K562 (cell line): ENCODE data around the gene KCNQ4. TPM values are rescaled to one million over a fixed set of nuclear protein-coding genes. Genes with fewer than 3 reads are reported as not detected.

Experiments
- ATF6 ChIP-seq: sonication (generic); formaldehyde crosslinking; IDR thresholded peaks from 2 replicates; pipeline ENCODE4 v1.4.0; 2020; ENCODE audit warnings: mild to moderate bottlenecking, missing genetic modification reagents
- C11orf30 ChIP-seq: fragments of 450-650 bp; IDR thresholded peaks from 2 replicates; pipeline ENCODE4 v1.6.1; 2016; ENCODE audit warnings: low read depth, mild to moderate bottlenecking
- CEBPB ChIP-seq: fragments of 450-650 bp; IDR thresholded peaks from 2 replicates; pipeline ENCODE4 v1.6.1; 2016; ENCODE audit warnings: missing genetic modification characterization, missing compliant biosample characterization
- E4F1 ChIP-seq: fragments of 250-450 bp; sonication (Bioruptor Pico); IDR thresholded peaks from 2 replicates; pipeline ENCODE4 v1.5.0; 2021; ENCODE audit warnings: mild to moderate bottlenecking, borderline replicate concordance
- EZH2 ChIP-seq: IDR thresholded peaks from 2 replicates; pipeline ENCODE4 v1.6.1; 2012; ENCODE audit warnings: low read depth, mild to moderate bottlenecking, inconsistent platforms, low read length, borderline replicate concordance
- GTF2E2 ChIP-seq: fragments of 200-800 bp; sonication (Bioruptor generic); IDR thresholded peaks from 2 replicates; pipeline ENCODE4 v1.6.1; 2016; ENCODE audit warnings: missing genetic modification characterization, missing compliant biosample characterization
- HNRNPL ChIP-seq: fragments of 200-400 bp; formaldehyde crosslinking; IDR thresholded peaks from 2 replicates; pipeline ENCODE4 v1.6.1; 2017; ENCODE audit warnings: low read depth, mild to moderate bottlenecking, low read length
- PPARD ChIP-seq: fragments of 250-450 bp; sonication (Bioruptor Pico); IDR thresholded peaks from 2 replicates; pipeline ENCODE4 v1.8.0; 2022; ENCODE audit warnings: inconsistent platforms, mild to moderate bottlenecking, moderate library complexity
- RBM39 ChIP-seq: fragments of 200-400 bp; formaldehyde crosslinking; optimal IDR thresholded peaks from 2 replicates; pipeline ENCODE3; 2018; ENCODE audit warnings: low read depth, low read length
- SMAD2 ChIP-seq: fragments of 150-350 bp; IDR thresholded peaks from 2 replicates; pipeline ENCODE4 v1.6.1; 2014; ENCODE audit warnings: low read depth, mild to moderate bottlenecking, low read length
- SRSF9 ChIP-seq: fragments of 200-400 bp; formaldehyde crosslinking; IDR thresholded peaks from 2 replicates; pipeline ENCODE4 v1.6.1; 2017; ENCODE audit warnings: low read depth, low read length, borderline replicate concordance
- ZKSCAN8 ChIP-seq: fragments of 200-800 bp; sonication (Bioruptor generic); IDR thresholded peaks from 2 replicates; pipeline ENCODE4 v1.6.1; 2016; ENCODE audit warnings: missing genetic modification characterization, missing compliant biosample characterization
- ZMIZ1 ChIP-seq, 2 experiments: fragments of 150-350 bp in 1 of 2; IDR thresholded peaks; 2 replicates each; pipeline ENCODE4 v1.6.1; 2012 to 2016; ENCODE audit warnings: low read depth in 2 of 2, low read length in 2 of 2, mild to moderate bottlenecking in 1 of 2, moderate library complexity in 1 of 2
- ZNF23 ChIP-seq: fragments of 250-450 bp; sonication (Bioruptor Pico); IDR thresholded peaks from 2 replicates; pipeline ENCODE4 v1.4.0; 2020; ENCODE audit warnings: mild to moderate bottlenecking
- ZNF311 ChIP-seq: fragments of 250-450 bp; sonication (Bioruptor Pico); IDR thresholded peaks from 2 replicates; pipeline ENCODE4 v1.4.0; 2020; ENCODE audit warnings: mild to moderate bottlenecking, moderate library complexity
- ZNF830 ChIP-seq: fragments of 250-450 bp; sonication (Bioruptor Pico); IDR thresholded peaks from 2 replicates; pipeline ENCODE4 v1.5.0; 2021; ENCODE audit warnings: mild to moderate bottlenecking
- polyA plus RNA-seq, 8 experiments: library from polyadenylated mRNA; depleted of rRNA in 4 of 8; stranded (reverse) in 5 of 8; unstranded in 3 of 8; fragments of >200 nt; fragmentation: Nextera tagmentation in 2 of 8; fragmentation: Illumina TruSeq in 1 of 8; extraction: Ambion mirVana in 2 of 8; extraction: Trizol in 1 of 8; gene quantifications; 2 replicates each; pipeline versions ENCODE4 v1.2.1 to v1.2.3, GENCODE V29; 2011 to 2014; ENCODE audit warnings: inconsistent platforms in 1 of 8, missing spikeins in 1 of 8
- total RNA-seq, 7 experiments: library from RNA; depleted of rRNA in 6 of 7; stranded (reverse); fragments of >200 nt in 6 of 7; fragmentation: Illumina TruSeq in 2 of 7; extraction: Trizol in 2 of 7; gene quantifications; 2 replicates each; pipeline versions ENCODE4 v1.2.1 to v1.2.3, GENCODE V29; 2011 to 2021; ENCODE audit warnings: low replicate concordance in 1 of 7
- TF ChIP-seq, protein P1 (sequence below): fragments of 450-650 bp; conservative IDR thresholded peaks from 2 replicates; pipeline ENCODE4 v1.6.1; 2016; ENCODE audit warnings: missing genetic modification characterization, low read depth, mild to moderate bottlenecking, control low read depth, missing compliant biosample characterization

Gene KCNQ4
- total and polyA plus RNA-seq, 9 of the 15 experiments (the other 6 are each of a cell fraction or from before 2014, with no cell fraction given), result 0.07 to 4.1 (median 0.79) TPM

DNA sequence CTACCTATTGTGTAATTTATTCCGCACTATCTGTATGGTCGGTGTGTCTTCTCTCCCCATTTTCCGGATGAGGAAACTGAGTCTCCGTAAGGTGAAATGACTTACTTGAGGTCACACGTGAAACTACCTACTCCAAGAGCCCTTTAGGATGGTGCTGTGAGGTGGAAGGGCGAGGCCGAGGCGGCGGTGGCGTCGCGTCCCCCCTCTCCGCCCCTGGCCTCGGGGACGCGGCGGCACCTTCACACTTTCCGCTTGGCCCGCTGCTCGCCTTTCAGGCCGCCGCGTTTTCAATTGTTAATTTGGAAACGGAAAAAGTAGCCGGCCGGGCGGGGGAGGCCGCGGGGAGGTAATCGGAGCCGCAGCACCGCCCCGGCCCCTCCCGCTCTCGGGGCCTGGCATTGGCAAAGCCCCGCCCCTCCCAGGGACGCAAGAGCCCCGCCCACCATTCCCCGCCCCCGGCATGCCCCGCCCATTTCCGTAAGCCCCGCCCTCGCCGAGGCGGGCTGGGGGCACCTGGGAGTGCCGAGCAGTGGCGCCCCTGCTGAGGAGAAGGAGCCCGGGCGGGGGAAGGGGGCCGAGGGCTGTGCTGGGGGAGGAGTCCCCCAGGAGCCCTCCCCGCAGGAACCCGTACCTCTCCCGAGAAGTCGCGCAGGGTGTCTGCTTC, 18.6 kb downstream of the KCNQ4 start (continued):
- TF ChIP-seq ATF6 (CRISPR knock-in tag), result peak; percentile 71; the same call in 1 of the 2 replicates
- TF ChIP-seq E4F1, result no peak
- TF ChIP-seq EZH2, result no peak
- no peak; a peak in 1 of 4 replicates for TF ChIP-seq ZMIZ1 (IDR thresholded peaks at IDR 0.05; ENCODE audit: low read depth in 2 of 2, low read length in 2 of 2)
- TF ChIP-seq GTF2E2 (tag), result no peak
- TF ChIP-seq C11orf30, result no peak
- no peak for TF ChIP-seq ZKSCAN8 (CRISPR knock-in tag)
- TF ChIP-seq ZNF23 (CRISPR knock-in tag), result no peak
- no peak for TF ChIP-seq RBM39
- TF ChIP-seq PPARD (CRISPR knock-in tag), result no peak
- TF ChIP-seq HNRNPL, result no peak
- peak; percentile 76 for TF ChIP-seq CEBPB (tag)
- TF ChIP-seq, protein P1, sequence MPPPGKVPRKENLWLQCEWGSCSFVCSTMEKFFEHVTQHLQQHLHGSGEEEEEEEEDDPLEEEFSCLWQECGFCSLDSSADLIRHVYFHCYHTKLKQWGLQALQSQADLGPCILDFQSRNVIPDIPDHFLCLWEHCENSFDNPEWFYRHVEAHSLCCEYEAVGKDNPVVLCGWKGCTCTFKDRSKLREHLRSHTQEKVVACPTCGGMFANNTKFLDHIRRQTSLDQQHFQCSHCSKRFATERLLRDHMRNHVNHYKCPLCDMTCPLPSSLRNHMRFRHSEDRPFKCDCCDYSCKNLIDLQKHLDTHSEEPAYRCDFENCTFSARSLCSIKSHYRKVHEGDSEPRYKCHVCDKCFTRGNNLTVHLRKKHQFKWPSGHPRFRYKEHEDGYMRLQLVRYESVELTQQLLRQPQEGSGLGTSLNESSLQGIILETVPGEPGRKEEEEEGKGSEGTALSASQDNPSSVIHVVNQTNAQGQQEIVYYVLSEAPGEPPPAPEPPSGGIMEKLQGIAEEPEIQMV (tag), result no peak
- no peak for TF ChIP-seq ZNF311
- no peak for TF ChIP-seq ZNF830 (CRISPR knock-in tag)
- TF ChIP-seq SRSF9, result no peak
- TF ChIP-seq SMAD2, result no peak
